Mesothelial cell of epicardium (in vitro differentiated cells): ENCODE results near the gene ABCF2. TPM values are rescaled to one million over a fixed set of nuclear protein-coding genes. Genes with fewer than 3 reads are reported as not detected.

ENCODE experiments used
- DNase-seq, 2 experiments: peaks; one replicate each; pipeline ENCODE4 v3.0.0; 2021; ENCODE audit warnings: low spot score in 2 of 2; ENCODE audit not compliant: unreplicated experiment in 2 of 2
- H3K27ac Mint-ChIP-seq: 2 replicates; pipeline ENCODE4 v1.8.0; 2021; ENCODE audit warnings: mixed read lengths
- H3K27me3 Mint-ChIP-seq: 2 replicates; pipeline ENCODE4 v1.8.0; 2021; ENCODE audit warnings: low read depth, mixed read lengths
- H3K36me3 Mint-ChIP-seq: 2 replicates; pipeline ENCODE4 v1.8.0; 2021; ENCODE audit warnings: mixed read lengths
- H3K4me1 Mint-ChIP-seq: 2 replicates; pipeline ENCODE4 v1.8.0; 2021; ENCODE audit warnings: mixed read lengths
- H3K4me3 Mint-ChIP-seq: 2 replicates; pipeline ENCODE4 v1.8.0; 2021; ENCODE audit warnings: mild to moderate bottlenecking, moderate library complexity, mixed read lengths
- H3K9me3 Mint-ChIP-seq: 2 replicates; pipeline ENCODE4 v1.8.0; 2021; ENCODE audit warnings: mixed read lengths
- total RNA-seq: library from RNA; stranded (reverse); gene quantifications from 3 replicates; pipeline ENCODE4 v1.2.1, GENCODE V29; 2021
- TF ChIP-seq, protein P1 (sequence below): fragments of 200-600 bp; sonication (generic); IDR thresholded peaks from one replicate; pipeline ENCODE4 v1.5.0; 2021; ENCODE audit warnings: antibody characterized with exemption; ENCODE audit not compliant: unreplicated experiment

The ABCF2 gene
- total RNA-seq, 1 donor from 2014 or later, result 46.2 TPM

DNA sequence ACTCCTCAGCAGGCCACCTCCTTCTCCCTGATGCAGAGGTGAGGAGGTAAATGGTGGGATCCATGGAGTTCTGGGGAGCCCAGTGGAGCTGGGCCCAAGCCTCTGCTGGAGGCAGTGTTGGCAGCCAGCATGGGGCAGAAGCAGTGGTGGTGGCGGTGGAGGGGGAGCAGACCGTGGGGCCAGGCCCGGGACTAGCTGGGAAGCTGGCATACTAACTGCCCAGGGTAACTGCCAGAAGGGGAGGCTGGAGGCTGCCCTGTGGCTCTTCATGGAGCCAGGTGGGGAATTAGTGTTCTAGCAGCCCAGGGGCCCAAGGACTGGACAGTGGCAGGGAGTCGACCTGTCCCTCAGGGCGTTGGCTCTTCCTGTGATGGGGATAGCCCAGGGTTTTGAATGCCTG, 37.6 kb upstream of the ABCF2 start:
- H3K27me3 Mint-ChIP-seq, result peaks cover 26% of the 10 kb centered on the region
- H3K4me3 Mint-ChIP-seq, result no peak overlapping the region
- no peaks in the 10 kb centered on the region for H3K36me3 Mint-ChIP-seq

GRCh38 chr7:151261529-151261928, 34.5 kb upstream of the ABCF2 start:
- TF ChIP-seq, protein P1, sequence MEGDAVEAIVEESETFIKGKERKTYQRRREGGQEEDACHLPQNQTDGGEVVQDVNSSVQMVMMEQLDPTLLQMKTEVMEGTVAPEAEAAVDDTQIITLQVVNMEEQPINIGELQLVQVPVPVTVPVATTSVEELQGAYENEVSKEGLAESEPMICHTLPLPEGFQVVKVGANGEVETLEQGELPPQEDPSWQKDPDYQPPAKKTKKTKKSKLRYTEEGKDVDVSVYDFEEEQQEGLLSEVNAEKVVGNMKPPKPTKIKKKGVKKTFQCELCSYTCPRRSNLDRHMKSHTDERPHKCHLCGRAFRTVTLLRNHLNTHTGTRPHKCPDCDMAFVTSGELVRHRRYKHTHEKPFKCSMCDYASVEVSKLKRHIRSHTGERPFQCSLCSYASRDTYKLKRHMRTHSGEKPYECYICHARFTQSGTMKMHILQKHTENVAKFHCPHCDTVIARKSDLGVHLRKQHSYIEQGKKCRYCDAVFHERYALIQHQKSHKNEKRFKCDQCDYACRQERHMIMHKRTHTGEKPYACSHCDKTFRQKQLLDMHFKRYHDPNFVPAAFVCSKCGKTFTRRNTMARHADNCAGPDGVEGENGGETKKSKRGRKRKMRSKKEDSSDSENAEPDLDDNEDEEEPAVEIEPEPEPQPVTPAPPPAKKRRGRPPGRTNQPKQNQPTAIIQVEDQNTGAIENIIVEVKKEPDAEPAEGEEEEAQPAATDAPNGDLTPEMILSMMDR, result no peak

More for the DNA sequence above, 37.6 kb upstream of the ABCF2 start:
- no peaks in the 10 kb centered on the region for H3K9me3 Mint-ChIP-seq
- TF ChIP-seq, protein P1, result no peak
- DNase-seq, result no peak
- H3K27ac Mint-ChIP-seq, result no peak overlapping the region
- H3K4me1 Mint-ChIP-seq, result no peaks in the 10 kb centered on the region

DNA sequence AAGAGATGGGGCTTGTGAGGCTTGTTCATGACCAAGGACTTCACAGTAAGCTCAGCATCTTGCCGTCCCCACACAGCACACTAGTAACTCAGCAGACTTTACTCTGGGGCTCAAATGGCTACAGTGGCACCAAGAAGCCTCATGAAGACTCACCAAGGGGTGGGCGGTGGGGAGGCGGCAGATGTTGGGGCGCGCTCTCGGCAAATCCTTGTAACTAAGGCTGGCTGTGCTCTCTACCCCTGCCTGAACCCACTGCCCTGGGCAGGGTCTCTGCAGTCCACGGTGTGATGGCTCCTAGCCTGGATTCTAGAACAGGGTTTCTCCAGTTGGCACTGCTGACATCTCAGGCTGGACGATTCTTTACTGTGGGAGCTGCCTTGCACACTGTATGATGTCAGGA, 33.9 kb upstream of the ABCF2 start:
- peaks cover 6% of the 10 kb centered on the region for H3K4me1 Mint-ChIP-seq
- no peak overlapping the region for H3K4me3 Mint-ChIP-seq
- no peak overlapping the region for H3K27ac Mint-ChIP-seq
- DNase-seq, result no peak
- H3K27me3 Mint-ChIP-seq, result peaks cover 44% of the 10 kb centered on the region
- H3K36me3 Mint-ChIP-seq, result peaks cover 3% of the 10 kb centered on the region
- TF ChIP-seq, protein P1, result no peak
- H3K9me3 Mint-ChIP-seq, result no peaks in the 10 kb centered on the region

More at GRCh38 chr7:151261529-151261928, 34.5 kb upstream of the ABCF2 start:
- Mint-ChIP-seq H3K36me3 (peaks cover 3% of the 10 kb centered on the region), H3K4me3 (no peak overlapping the region), H3K4me1 (peaks cover 3% of the 10 kb centered on the region), H3K27ac (no peak overlapping the region), H3K9me3 (no peaks in the 10 kb centered on the region), H3K27me3 (peaks cover 41% of the 10 kb centered on the region)
- no peak for DNase-seq

DNA sequence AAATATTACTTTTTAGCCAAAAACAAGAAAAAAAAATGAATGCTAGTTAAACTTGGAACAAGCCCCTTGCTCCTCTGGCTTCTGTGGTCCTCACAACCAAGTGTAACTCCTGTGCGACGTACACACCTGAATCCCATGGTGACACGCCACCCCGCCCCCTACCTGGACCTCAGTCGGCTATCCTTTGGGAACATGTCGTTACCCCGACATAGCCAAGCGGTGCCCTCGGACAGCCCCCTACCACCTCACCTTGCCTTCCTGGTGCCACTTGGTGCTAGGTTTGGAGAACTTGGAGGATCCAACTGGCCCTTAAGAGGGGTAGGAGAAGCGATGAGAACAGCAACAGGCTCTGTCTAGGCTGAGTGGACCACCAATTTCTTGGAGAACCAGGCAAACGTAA, 33.5 kb upstream of the ABCF2 start:
- DNase-seq, result no peak
- TF ChIP-seq, protein P1, result no peak
- no peak overlapping the region for H3K4me3 Mint-ChIP-seq
- H3K27ac Mint-ChIP-seq, result no peak overlapping the region
- peaks cover 6% of the 10 kb centered on the region for H3K4me1 Mint-ChIP-seq
- H3K27me3 Mint-ChIP-seq, result peaks cover 47% of the 10 kb centered on the region
- H3K9me3 Mint-ChIP-seq, result no peaks in the 10 kb centered on the region
- peaks cover 3% of the 10 kb centered on the region for H3K36me3 Mint-ChIP-seq

DNA sequence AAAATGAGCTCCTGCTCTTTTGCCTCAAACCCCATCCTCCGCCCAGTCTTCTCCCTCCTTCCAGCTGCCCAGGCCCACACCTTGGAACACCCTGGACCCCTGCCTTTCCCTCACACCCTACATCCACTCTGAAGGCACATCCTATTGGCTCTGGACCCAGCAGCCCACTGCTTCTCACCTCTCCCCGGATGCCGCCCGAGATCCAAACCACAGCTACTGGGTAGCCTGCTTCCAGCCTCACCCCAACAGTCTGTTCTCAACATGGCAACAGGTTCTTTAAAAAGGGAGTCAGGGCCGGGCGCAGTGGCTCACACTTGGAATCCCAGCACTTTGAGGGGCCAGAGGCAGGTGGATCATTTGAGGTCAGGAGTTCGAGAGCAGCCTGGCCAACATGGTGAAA, 31.0 kb upstream of the ABCF2 start:
- Mint-ChIP-seq H3K4me1 (peaks cover 21% of the 10 kb centered on the region), H3K9me3 (no peaks in the 10 kb centered on the region), H3K4me3 (no peak overlapping the region), H3K27me3 (peaks cover 45% of the 10 kb centered on the region), H3K36me3 (peaks cover 3% of the 10 kb centered on the region), H3K27ac (no peak overlapping the region)
- no peak for DNase-seq
- TF ChIP-seq, protein P1, result no peak
